Ovary (tissue), 3 donors: ENCODE data around the gene CROCC2.

ENCODE experiments used
- EP300 ChIP-seq: sonication (generic); formaldehyde crosslinking; IDR thresholded peaks from one replicate; pipeline ENCODE4 v1.6.1; 2017; ENCODE audit warnings: antibody characterized with exemption
- TF ChIP-seq, protein P1 (sequence below), 3 donors: fragments of 450-650 bp in 2 of 3; fragments of 200-600 bp in 1 of 3; IDR thresholded peaks; one replicate each; pipeline versions ENCODE4 v1.5.1 to v1.8.0; 2016 to 2022; ENCODE audit warnings: antibody characterized with exemption in 3 of 3, mild to moderate bottlenecking in 1 of 3
- donor health status: DM: no; HTN: no; CAD: no.

DNA sequence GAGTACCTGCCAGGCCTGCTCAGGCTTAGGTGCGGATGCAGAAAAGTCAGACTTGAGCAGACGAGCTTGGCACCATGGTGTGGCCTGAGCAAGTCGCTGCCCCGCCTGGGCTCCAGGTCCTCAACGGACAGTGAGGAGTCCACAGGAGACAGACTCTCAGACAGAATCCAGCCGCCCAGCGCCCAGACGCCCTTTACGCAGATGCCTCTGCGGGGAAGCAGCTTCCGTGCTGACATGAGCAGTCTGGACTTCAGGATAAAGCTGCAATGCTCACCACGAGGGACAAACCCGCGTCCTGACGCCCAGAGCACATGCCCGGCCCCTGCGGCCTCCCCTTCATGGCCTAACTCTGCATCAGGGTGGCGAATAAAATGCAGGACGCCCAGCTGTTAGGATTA, 6.7 kb upstream of the CROCC2 start:
- TF ChIP-seq EP300: no peak
- TF ChIP-seq, protein P1, sequence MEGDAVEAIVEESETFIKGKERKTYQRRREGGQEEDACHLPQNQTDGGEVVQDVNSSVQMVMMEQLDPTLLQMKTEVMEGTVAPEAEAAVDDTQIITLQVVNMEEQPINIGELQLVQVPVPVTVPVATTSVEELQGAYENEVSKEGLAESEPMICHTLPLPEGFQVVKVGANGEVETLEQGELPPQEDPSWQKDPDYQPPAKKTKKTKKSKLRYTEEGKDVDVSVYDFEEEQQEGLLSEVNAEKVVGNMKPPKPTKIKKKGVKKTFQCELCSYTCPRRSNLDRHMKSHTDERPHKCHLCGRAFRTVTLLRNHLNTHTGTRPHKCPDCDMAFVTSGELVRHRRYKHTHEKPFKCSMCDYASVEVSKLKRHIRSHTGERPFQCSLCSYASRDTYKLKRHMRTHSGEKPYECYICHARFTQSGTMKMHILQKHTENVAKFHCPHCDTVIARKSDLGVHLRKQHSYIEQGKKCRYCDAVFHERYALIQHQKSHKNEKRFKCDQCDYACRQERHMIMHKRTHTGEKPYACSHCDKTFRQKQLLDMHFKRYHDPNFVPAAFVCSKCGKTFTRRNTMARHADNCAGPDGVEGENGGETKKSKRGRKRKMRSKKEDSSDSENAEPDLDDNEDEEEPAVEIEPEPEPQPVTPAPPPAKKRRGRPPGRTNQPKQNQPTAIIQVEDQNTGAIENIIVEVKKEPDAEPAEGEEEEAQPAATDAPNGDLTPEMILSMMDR (IDR thresholded peaks at IDR 0.05): no peak
